ENCODE data around the gene NRXN3. TPM values are rescaled to one million over a fixed set of nuclear protein-coding genes. Genes with fewer than 3 reads are reported as not detected.

Gene NRXN3
- total RNA-seq, 1 experiment from 2014 or later: not detected

- no peaks in the 10 kb centered on the region for H3K4me1 ChIP-seq (ENCODE audit: control insufficient read depth in 1 of 2, insufficient read depth in 2 of 2, low read length in 2 of 2)
- ATAC-seq (no peak), DNase-seq (ENCODE audit: low read depth, low spot score) (no peak)
- H3K27ac ChIP-seq (ENCODE audit: low read depth, low read length): no peak overlapping the region
- H3K9me3 ChIP-seq (ENCODE audit: control insufficient read depth in 1 of 2, insufficient read depth in 1 of 2, low read depth in 1 of 2, low read length in 2 of 2): peaks cover 8 to 16% of the 10 kb centered on the region in 2 experiments; a peak in 2 of 4 replicates
- H3K27me3 ChIP-seq (ENCODE audit: insufficient read depth, low read length): no peaks in the 10 kb centered on the region
- H2AFZ ChIP-seq (ENCODE audit: low read depth, low read length, poor library complexity, severe bottlenecking): no peak overlapping the region
- ChIA-PET RAD21 (ENCODE audit: low non-redundant PET in 1 of 2, low total read pairs in 2 of 2, uncharacterized antibody in 2 of 2, unreplicated experiment in 2 of 2) (no interaction called here), POLR2A (no interaction called here), CTCF (no interaction called here)
- TF ChIP-seq, protein P1, sequence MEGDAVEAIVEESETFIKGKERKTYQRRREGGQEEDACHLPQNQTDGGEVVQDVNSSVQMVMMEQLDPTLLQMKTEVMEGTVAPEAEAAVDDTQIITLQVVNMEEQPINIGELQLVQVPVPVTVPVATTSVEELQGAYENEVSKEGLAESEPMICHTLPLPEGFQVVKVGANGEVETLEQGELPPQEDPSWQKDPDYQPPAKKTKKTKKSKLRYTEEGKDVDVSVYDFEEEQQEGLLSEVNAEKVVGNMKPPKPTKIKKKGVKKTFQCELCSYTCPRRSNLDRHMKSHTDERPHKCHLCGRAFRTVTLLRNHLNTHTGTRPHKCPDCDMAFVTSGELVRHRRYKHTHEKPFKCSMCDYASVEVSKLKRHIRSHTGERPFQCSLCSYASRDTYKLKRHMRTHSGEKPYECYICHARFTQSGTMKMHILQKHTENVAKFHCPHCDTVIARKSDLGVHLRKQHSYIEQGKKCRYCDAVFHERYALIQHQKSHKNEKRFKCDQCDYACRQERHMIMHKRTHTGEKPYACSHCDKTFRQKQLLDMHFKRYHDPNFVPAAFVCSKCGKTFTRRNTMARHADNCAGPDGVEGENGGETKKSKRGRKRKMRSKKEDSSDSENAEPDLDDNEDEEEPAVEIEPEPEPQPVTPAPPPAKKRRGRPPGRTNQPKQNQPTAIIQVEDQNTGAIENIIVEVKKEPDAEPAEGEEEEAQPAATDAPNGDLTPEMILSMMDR (IDR thresholded peaks at IDR 0.05 in 2 of 3, conservative IDR thresholded peaks at IDR 0.05 in 1 of 3; ENCODE audit: borderline replicate concordance in 1 of 3, insufficient read depth in 1 of 3, low read depth in 2 of 3, low read length in 2 of 3): no peak
- TF ChIP-seq CBX3 (IDR thresholded peaks at IDR 0.05; ENCODE audit: low read depth) (no peak), SP1 (IDR thresholded peaks at IDR 0.05; ENCODE audit: low read depth) (no peak), ZFX (IDR thresholded peaks at IDR 0.05) (no peak), CEBPB (IDR thresholded peaks at IDR 0.05; ENCODE audit: low read depth) (no peak), ATF3 (IDR thresholded peaks at IDR 0.05) (no peak), ZBTB33 (IDR thresholded peaks at IDR 0.05; ENCODE audit: extremely low read depth, insufficient replicate concordance, low read length) (no peak), FOSL1 (IDR thresholded peaks at IDR 0.05; ENCODE audit: low read depth) (no peak), EZH2phosphoT487 (IDR thresholded peaks at IDR 0.05; ENCODE audit: borderline replicate concordance) (no peak), ELF1 (IDR thresholded peaks at IDR 0.05; ENCODE audit: borderline replicate concordance, low read depth) (no peak), RAD21 (IDR thresholded peaks at IDR 0.05; ENCODE audit: low read depth) (no peak), POLR2AphosphoS5 (IDR thresholded peaks at IDR 0.05; ENCODE audit: low read depth, low read length) (no peak), EGR1 (IDR thresholded peaks at IDR 0.05; ENCODE audit: low read depth) (no peak)
- TF ChIP-seq, protein P2, sequence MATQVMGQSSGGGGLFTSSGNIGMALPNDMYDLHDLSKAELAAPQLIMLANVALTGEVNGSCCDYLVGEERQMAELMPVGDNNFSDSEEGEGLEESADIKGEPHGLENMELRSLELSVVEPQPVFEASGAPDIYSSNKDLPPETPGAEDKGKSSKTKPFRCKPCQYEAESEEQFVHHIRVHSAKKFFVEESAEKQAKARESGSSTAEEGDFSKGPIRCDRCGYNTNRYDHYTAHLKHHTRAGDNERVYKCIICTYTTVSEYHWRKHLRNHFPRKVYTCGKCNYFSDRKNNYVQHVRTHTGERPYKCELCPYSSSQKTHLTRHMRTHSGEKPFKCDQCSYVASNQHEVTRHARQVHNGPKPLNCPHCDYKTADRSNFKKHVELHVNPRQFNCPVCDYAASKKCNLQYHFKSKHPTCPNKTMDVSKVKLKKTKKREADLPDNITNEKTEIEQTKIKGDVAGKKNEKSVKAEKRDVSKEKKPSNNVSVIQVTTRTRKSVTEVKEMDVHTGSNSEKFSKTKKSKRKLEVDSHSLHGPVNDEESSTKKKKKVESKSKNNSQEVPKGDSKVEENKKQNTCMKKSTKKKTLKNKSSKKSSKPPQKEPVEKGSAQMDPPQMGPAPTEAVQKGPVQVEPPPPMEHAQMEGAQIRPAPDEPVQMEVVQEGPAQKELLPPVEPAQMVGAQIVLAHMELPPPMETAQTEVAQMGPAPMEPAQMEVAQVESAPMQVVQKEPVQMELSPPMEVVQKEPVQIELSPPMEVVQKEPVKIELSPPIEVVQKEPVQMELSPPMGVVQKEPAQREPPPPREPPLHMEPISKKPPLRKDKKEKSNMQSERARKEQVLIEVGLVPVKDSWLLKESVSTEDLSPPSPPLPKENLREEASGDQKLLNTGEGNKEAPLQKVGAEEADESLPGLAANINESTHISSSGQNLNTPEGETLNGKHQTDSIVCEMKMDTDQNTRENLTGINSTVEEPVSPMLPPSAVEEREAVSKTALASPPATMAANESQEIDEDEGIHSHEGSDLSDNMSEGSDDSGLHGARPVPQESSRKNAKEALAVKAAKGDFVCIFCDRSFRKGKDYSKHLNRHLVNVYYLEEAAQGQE (IDR thresholded peaks at IDR 0.05; ENCODE audit: low read depth): no peak
- no TSS peak for BruUV-seq (replicated peaks)
- no peak overlapping the region for H3K4me2 ChIP-seq (ENCODE audit: low read length)
- H4K20me1 ChIP-seq (ENCODE audit: insufficient read depth): no peaks in the 10 kb centered on the region
- no peaks in the 10 kb centered on the region for H3K79me2 ChIP-seq (ENCODE audit: insufficient read depth, low read length)
- H3K4me3 ChIP-seq (replicated peaks in 1 of 2; ENCODE audit: low read depth in 1 of 2, low read length in 2 of 2): no peak overlapping the region
- no peak overlapping the region for H3K9ac ChIP-seq (ENCODE audit: low read length)
- H3K9me2 ChIP-seq (ENCODE audit: insufficient read depth): no peaks in the 10 kb centered on the region
- intact Hi-C loops (cut with micrococcal nuclease): no loop called here
- no peaks in the 10 kb centered on the region for H3K36me3 ChIP-seq (ENCODE audit: control insufficient read depth in 1 of 2, insufficient read depth in 2 of 2, low read length in 2 of 2)
Observed at GRCh38 chr14:79412822-79413221, 1242.6 kb downstream of the NRXN3 start.

Data from HCT116 (cell line).